ENCODE data around the gene CYP4B1.

CYP4B1 gene

DNA sequence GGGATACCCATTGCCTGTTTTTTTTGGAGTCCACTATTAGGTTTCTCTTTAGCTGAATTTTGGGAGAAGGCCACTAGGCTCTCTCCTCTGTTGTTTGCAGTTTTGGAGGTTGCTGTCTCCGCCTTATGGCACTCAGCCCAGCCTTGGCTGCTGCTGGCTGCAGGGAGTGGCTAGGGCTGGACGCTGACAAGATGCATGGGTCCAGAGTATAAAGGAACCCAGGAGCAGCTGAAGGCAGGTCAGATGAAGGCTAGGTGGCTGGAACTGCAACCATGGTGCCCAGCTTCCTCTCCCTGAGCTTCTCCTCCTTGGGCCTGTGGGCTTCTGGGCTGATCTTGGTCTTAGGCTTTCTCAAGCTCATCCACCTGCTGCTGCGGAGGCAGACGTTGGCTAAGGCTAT lies at the start of gene CYP4B1:
Gene CYP4B1, plus strand, starts transcription at position 237 of the 400 bp plus-strand sequence. Its CDS starts 36 bp downstream, at position 273.
- no peak within 1 kb of the TSS for H3K27ac ChIP-seq (ENCODE audit: low read depth, low read length)
- H3K36me3 ChIP-seq (ENCODE audit: low read length): no peaks in the 10 kb centered on the region

DNA sequence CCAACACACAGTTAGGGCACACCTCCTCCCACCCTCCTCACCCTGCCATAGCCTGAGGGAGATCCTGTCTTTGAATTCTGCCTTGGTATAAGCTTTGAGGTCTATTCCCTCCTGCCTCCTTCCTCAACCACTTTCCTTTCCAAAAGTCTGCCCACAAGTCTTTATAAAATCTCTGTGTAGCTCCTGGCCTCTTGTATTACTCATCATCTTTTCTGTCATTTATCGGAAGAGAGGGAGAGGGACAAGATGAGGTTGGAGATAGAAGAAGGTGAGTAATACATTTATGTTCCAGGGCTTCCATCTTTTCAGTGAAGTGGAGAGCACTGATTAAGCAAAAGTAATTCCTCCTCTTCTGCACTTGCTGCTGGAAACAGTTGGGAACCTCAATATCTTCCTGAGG lies 49.4 kb upstream of the CYP4B1 start:
- no peak overlapping the region for H3K4me3 ChIP-seq (ENCODE audit: insufficient read depth, low read length, poor library complexity, severe bottlenecking)
- TF ChIP-seq, protein P1, sequence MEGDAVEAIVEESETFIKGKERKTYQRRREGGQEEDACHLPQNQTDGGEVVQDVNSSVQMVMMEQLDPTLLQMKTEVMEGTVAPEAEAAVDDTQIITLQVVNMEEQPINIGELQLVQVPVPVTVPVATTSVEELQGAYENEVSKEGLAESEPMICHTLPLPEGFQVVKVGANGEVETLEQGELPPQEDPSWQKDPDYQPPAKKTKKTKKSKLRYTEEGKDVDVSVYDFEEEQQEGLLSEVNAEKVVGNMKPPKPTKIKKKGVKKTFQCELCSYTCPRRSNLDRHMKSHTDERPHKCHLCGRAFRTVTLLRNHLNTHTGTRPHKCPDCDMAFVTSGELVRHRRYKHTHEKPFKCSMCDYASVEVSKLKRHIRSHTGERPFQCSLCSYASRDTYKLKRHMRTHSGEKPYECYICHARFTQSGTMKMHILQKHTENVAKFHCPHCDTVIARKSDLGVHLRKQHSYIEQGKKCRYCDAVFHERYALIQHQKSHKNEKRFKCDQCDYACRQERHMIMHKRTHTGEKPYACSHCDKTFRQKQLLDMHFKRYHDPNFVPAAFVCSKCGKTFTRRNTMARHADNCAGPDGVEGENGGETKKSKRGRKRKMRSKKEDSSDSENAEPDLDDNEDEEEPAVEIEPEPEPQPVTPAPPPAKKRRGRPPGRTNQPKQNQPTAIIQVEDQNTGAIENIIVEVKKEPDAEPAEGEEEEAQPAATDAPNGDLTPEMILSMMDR (IDR thresholded peaks at IDR 0.05; ENCODE audit: insufficient read depth, low read length, poor library complexity, severe bottlenecking): no peak
- TF ChIP-seq EZH2phosphoT487 (conservative IDR thresholded peaks at IDR 0.05; ENCODE audit: low read length): no peak
- no peaks in the 10 kb centered on the region for H3K79me2 ChIP-seq (ENCODE audit: insufficient read depth, low read length)
- H3K9ac ChIP-seq (ENCODE audit: low read length): no peak overlapping the region
- H4K20me1 ChIP-seq (ENCODE audit: low read depth, low read length): no peaks in the 10 kb centered on the region
- no peak overlapping the region for H2AFZ ChIP-seq (ENCODE audit: low read depth, low read length, severe bottlenecking)
- no peaks in the 10 kb centered on the region for H3K9me3 ChIP-seq (ENCODE audit: insufficient read depth, low read length)
- H3K27me3 ChIP-seq (ENCODE audit: low read length): no peaks in the 10 kb centered on the region
- H3K36me3 ChIP-seq (ENCODE audit: low read length): no peaks in the 10 kb centered on the region
- no peaks in the 10 kb centered on the region for H3K9me2 ChIP-seq (replicated peaks; ENCODE audit: insufficient read depth, low read length)
- no peaks in the 10 kb centered on the region for H3F3A ChIP-seq (ENCODE audit: insufficient read depth)
- no peak overlapping the region for H3K27ac ChIP-seq (ENCODE audit: low read depth, low read length)
- no peak overlapping the region for H3K4me2 ChIP-seq (ENCODE audit: low read depth, low read length, poor library complexity, severe bottlenecking)

More for the DNA sequence above, at the start of gene CYP4B1:
- no peaks in the 10 kb centered on the region for H3F3A ChIP-seq (ENCODE audit: insufficient read depth)
- no peaks in the 10 kb centered on the region for H3K9me2 ChIP-seq (replicated peaks; ENCODE audit: insufficient read depth, low read length)
- H4K20me1 ChIP-seq (ENCODE audit: low read depth, low read length): no peaks in the 10 kb centered on the region
- no peak within 1 kb of the TSS for H3K9ac ChIP-seq (ENCODE audit: low read length)
- no peaks in the 10 kb centered on the region for H3K27me3 ChIP-seq (ENCODE audit: low read length)
- no peaks in the 10 kb centered on the region for H3K9me3 ChIP-seq (ENCODE audit: insufficient read depth, low read length)
- TF ChIP-seq EZH2phosphoT487 (conservative IDR thresholded peaks at IDR 0.05; ENCODE audit: low read length): no peak
- TF ChIP-seq, protein P1 (IDR thresholded peaks at IDR 0.05; ENCODE audit: insufficient read depth, low read length, poor library complexity, severe bottlenecking): no peak
- H2AFZ ChIP-seq (ENCODE audit: low read depth, low read length, severe bottlenecking): no peak within 1 kb of the TSS
- no peak within 1 kb of the TSS for H3K4me2 ChIP-seq (ENCODE audit: low read depth, low read length, poor library complexity, severe bottlenecking)
- no peak within 1 kb of the TSS for H3K4me3 ChIP-seq (ENCODE audit: insufficient read depth, low read length, poor library complexity, severe bottlenecking)
- H3K79me2 ChIP-seq (ENCODE audit: insufficient read depth, low read length): no peaks in the 10 kb centered on the region

DNA sequence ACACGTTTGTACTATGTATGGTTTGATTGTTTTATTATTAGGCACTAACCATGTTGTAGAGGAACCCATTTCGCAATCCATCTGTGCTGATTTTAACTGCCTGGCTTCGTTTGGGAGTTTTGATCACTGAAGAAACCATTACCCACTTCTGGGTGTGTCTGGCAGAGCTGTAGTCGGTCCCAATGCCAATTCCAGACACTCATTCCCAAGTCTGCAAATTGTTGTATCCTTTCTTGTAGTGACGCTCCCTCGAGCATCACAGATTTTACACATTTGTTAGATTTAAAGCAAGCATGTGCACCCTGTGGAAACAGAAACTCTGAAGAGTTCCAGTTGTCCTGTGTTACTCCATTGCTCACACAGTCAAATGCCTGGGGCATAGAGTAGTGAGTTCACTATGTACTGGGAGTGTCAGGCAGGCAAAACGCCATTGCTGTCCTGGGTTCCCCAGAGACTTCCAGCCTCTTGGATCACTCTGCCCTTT lies 48.9 kb upstream of the CYP4B1 start:
- Histone ChIP-seq H3K9me2 (replicated peaks; ENCODE audit: insufficient read depth, low read length) (no peaks in the 10 kb centered on the region), H2AFZ (ENCODE audit: low read depth, low read length, severe bottlenecking) (no peak overlapping the region), H4K20me1 (ENCODE audit: low read depth, low read length) (no peaks in the 10 kb centered on the region), H3K9me3 (ENCODE audit: insufficient read depth, low read length) (no peaks in the 10 kb centered on the region), H3K9ac (ENCODE audit: low read length) (no peak overlapping the region), H3K27me3 (ENCODE audit: low read length) (no peaks in the 10 kb centered on the region), H3K4me3 (ENCODE audit: insufficient read depth, low read length, poor library complexity, severe bottlenecking) (no peak overlapping the region), H3K4me2 (ENCODE audit: low read depth, low read length, poor library complexity, severe bottlenecking) (no peak overlapping the region), H3F3A (ENCODE audit: insufficient read depth) (no peaks in the 10 kb centered on the region), H3K27ac (ENCODE audit: low read depth, low read length) (no peak overlapping the region), H3K36me3 (ENCODE audit: low read length) (no peaks in the 10 kb centered on the region), H3K79me2 (ENCODE audit: insufficient read depth, low read length) (no peaks in the 10 kb centered on the region)
- TF ChIP-seq, protein P1 (IDR thresholded peaks at IDR 0.05; ENCODE audit: insufficient read depth, low read length, poor library complexity, severe bottlenecking): no peak
- no peak for TF ChIP-seq EZH2phosphoT487 (conservative IDR thresholded peaks at IDR 0.05; ENCODE audit: low read length)

Data from SU-DHL-6 (cell line).